Brain microvascular endothelial cell (primary cell): ENCODE measurements around the gene MYLIP.

Source experiments
- DNase-seq: peaks from one replicate; pipeline ENCODE4 v3.0.0-alpha.2; 2020
- H3K27ac ChIP-seq: fragments of 250-450 bp; sonication (Bioruptor Pico); 2 replicates; pipeline ENCODE4 v1.5.1; 2020; ENCODE audit warnings: mild to moderate bottlenecking, moderate library complexity
- H3K27me3 ChIP-seq: fragments of 250-450 bp; sonication (Bioruptor Pico); replicated peaks from 2 replicates; pipeline ENCODE4 v1.5.1; 2020; ENCODE audit warnings: mild to moderate bottlenecking
- H3K36me3 ChIP-seq: fragments of 250-450 bp; sonication (Bioruptor Pico); replicated peaks from 2 replicates; pipeline ENCODE4 v1.5.1; 2020; ENCODE audit warnings: mild to moderate bottlenecking
- H3K4me3 ChIP-seq: 2 replicates; pipeline ENCODE4 v1.5.1; 2011; ENCODE audit warnings: low read depth, mild to moderate bottlenecking, control low read depth, low read length, moderate library complexity
- CTCF ChIP-seq: IDR thresholded peaks from 2 replicates; pipeline ENCODE4 v1.5.1; 2011; ENCODE audit warnings: low read depth, mild to moderate bottlenecking, moderate library complexity, low read length, control low read depth, inconsistent platforms; ENCODE audit errors: missing control alignments
- in situ Hi-C: cut with HindIII; loops from 2 replicates; pipeline ENCODE4 v1.10.0; 2017; ENCODE audit warnings: low sequenced_read_pairs, low pct_ligation_motif_present

Gene MYLIP

GRCh38 chr6:16183187-16183664 is 54.3 kb downstream of the MYLIP start:
- peak; percentile 53 for TF ChIP-seq CTCF
- in situ Hi-C loops, result loop anchor here (25.0 kb wide), 1 partner anchor 496 kb away; no protein-coding TSS in a partner anchor
- no peaks in the 10 kb centered on the region for H3K27me3 ChIP-seq
- no peak overlapping the region for H3K4me3 ChIP-seq
- DNase-seq, result no peak
- no peaks in the 10 kb centered on the region for H3K36me3 ChIP-seq
- H3K27ac ChIP-seq, result no peak overlapping the region

GRCh38 chr6:16184129-16184528 is 55.2 kb downstream of the MYLIP start:
- no peak for DNase-seq
- Histone ChIP-seq H3K27me3 (no peaks in the 10 kb centered on the region), H3K36me3 (no peaks in the 10 kb centered on the region), H3K27ac (no peak overlapping the region), H3K4me3 (no peak overlapping the region)
- TF ChIP-seq CTCF, result peak; percentile 47
- in situ Hi-C loops, result loop anchor here (25.0 kb wide), 1 partner anchor 497 kb away; no protein-coding TSS in a partner anchor

- TF ChIP-seq CTCF, result no peak
- Histone ChIP-seq H3K27me3 (no peaks in the 10 kb centered on the region), H3K27ac (no peak overlapping the region), H3K36me3 (no peaks in the 10 kb centered on the region), H3K4me3 (no peak overlapping the region)
- DNase-seq, result no peak
- in situ Hi-C loops, result loop anchor here (25.0 kb wide), 1 partner anchor 497 kb away; no protein-coding TSS in a partner anchor
Measured at GRCh38 chr6:16184551-16184950, 55.7 kb downstream of the MYLIP start.

- Histone ChIP-seq H3K4me3 (no peak overlapping the region), H3K27me3 (peaks cover 6% of the 10 kb centered on the region), H3K27ac (no peak overlapping the region), H3K36me3 (no peaks in the 10 kb centered on the region)
- TF ChIP-seq CTCF, result no peak
- in situ Hi-C loops, result loop anchor here (25.0 kb wide), 1 partner anchor 500 kb away; no protein-coding TSS in a partner anchor
- DNase-seq, result no peak
Measured at GRCh38 chr6:16187176-16187575, 58.3 kb downstream of the MYLIP start.

- H3K36me3 ChIP-seq, result no peaks in the 10 kb centered on the region
- no peak overlapping the region for H3K27ac ChIP-seq
- no peak for TF ChIP-seq CTCF
- H3K27me3 ChIP-seq, result peaks cover 9% of the 10 kb centered on the region
- DNase-seq, result no peak
- H3K4me3 ChIP-seq, result no peak overlapping the region
- in situ Hi-C loops, result loop anchor here (25.0 kb wide), 1 partner anchor 503 kb away; no protein-coding TSS in a partner anchor
Measured at GRCh38 chr6:16190214-16190613, 61.3 kb downstream of the MYLIP start.

GRCh38 chr6:16196260-16196983 is 67.5 kb downstream of the MYLIP start:
- no peak overlapping the region for H3K4me3 ChIP-seq
- no peak for TF ChIP-seq CTCF
- H3K27me3 ChIP-seq, result peaks cover 3% of the 10 kb centered on the region
- in situ Hi-C loops, result loop anchor here (25.0 kb wide), 1 partner anchor 509 kb away; no protein-coding TSS in a partner anchor
- H3K36me3 ChIP-seq, result no peaks in the 10 kb centered on the region
- H3K27ac ChIP-seq, result no peak overlapping the region
- DNase-seq, result no peak
